DOHH2 (cell line): Measurements from ENCODE around the gene PTER.

Source experiments
- H3F3A ChIP-seq: fragments of 200-600 bp; sonication (generic), shearing (Covaris generic); 2 replicates; pipeline ENCODE4 v1.6.0; 2016; ENCODE audit warnings: antibody characterized with exemption, mild to moderate bottlenecking; ENCODE audit not compliant: control insufficient read depth, insufficient read depth
- H3K27ac ChIP-seq: fragments of 200-600 bp; sonication (generic); 2 replicates; pipeline ENCODE4 v1.5.1; 2014; ENCODE audit warnings: low read depth, mild to moderate bottlenecking, low read length, moderate library complexity
- H3K27me3 ChIP-seq: fragments of 200-600 bp; sonication (generic); 2 replicates; pipeline ENCODE4 v1.6.1; 2014; ENCODE audit warnings: mild to moderate bottlenecking, low read length, mixed read lengths; ENCODE audit not compliant: control insufficient read depth
- H3K36me3 ChIP-seq: fragments of 200-600 bp; sonication (generic); 2 replicates; pipeline ENCODE4 v1.6.1; 2014; ENCODE audit warnings: mild to moderate bottlenecking, low read length, moderate library complexity, mixed read lengths; ENCODE audit not compliant: control insufficient read depth
- H3K4me1 ChIP-seq: fragments of 200-600 bp; sonication (generic); 2 replicates; pipeline ENCODE4 v1.6.1; 2014; ENCODE audit warnings: mild to moderate bottlenecking, low read length, mixed read lengths; ENCODE audit not compliant: control insufficient read depth
- H3K4me2 ChIP-seq: fragments of 200-600 bp; sonication (generic); 2 replicates; pipeline ENCODE4 v1.6.0; 2014; ENCODE audit warnings: mild to moderate bottlenecking, low read length, moderate library complexity
- H3K4me3 ChIP-seq: fragments of 200-600 bp; sonication (generic); 2 replicates; pipeline ENCODE4 v1.5.1; 2014; ENCODE audit warnings: mild to moderate bottlenecking, low read length, mixed read lengths
- H3K79me2 ChIP-seq: fragments of 200-600 bp; sonication (generic); 2 replicates; pipeline ENCODE4 v1.6.1; 2014; ENCODE audit warnings: mild to moderate bottlenecking, low read length, mixed read lengths; ENCODE audit not compliant: control insufficient read depth
- H3K9me2 ChIP-seq: fragments of 200-600 bp; sonication (generic); replicated peaks from 2 replicates; pipeline ENCODE4 v1.6.1; 2014; ENCODE audit warnings: mild to moderate bottlenecking, low read length, mixed read lengths; ENCODE audit not compliant: control insufficient read depth
- H3K9me3 ChIP-seq: fragments of 200-600 bp; sonication (generic); 2 replicates; pipeline ENCODE4 v1.6.1; 2014; ENCODE audit warnings: antibody characterized with exemption, low read length, mixed read lengths; ENCODE audit not compliant: control insufficient read depth, insufficient read depth
- H4K20me1 ChIP-seq: fragments of 200-600 bp; sonication (generic); 2 replicates; pipeline ENCODE4 v1.6.0; 2014; ENCODE audit warnings: low read depth, mild to moderate bottlenecking, antibody characterized with exemption, low read length, moderate library complexity; ENCODE audit not compliant: control insufficient read depth, insufficient read depth
- EZH2phosphoT487 ChIP-seq: fragments of 200-600 bp; sonication (generic); IDR thresholded peaks from 2 replicates; pipeline ENCODE4 v1.6.1; 2017; ENCODE audit warnings: borderline replicate concordance, mild to moderate bottlenecking, antibody characterized with exemption, low read length, moderate library complexity, mixed read lengths
- TF ChIP-seq, protein P1 (sequence below): fragments of 200-600 bp; sonication (generic); IDR thresholded peaks from one replicate; pipeline ENCODE4 v1.5.1; 2014; ENCODE audit warnings: antibody characterized with exemption, mild to moderate bottlenecking, low read depth, low read length; ENCODE audit not compliant: poor library complexity, severe bottlenecking

PTER gene

DNA sequence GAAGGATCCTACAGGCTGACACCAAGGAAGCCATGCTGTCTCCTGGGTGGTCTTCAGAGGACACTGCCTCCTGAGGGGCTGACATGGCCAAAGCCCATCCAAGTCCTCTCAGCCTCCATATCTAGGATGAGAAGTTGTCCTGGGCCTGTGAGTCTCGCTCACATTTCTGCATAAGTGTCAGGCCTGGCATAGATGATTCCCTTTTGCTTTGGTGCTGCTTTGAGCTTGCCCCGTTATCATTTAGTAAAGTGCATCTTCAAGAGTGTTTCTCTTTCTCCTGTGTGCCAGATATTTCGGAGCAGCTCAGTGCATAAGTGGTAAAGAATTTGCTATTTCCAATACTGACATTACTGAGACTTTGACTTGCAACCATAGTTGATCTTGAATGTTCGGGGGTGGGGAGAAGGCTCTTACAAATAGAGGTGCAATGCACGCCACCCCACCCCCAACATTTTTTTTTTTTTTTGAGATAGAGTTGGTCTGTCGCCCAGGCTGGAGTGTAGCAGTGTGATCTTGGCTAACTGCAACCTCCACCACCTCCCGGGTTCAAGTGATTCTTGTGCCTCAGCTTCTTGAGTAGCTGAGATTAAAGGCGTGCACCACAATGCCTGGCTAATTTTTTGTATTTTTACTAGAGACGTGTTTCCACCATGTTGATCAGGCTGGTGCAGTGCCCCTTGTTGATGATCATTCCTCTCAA, 9.1 kb downstream of the PTER start:
- H3K9me3 ChIP-seq: no peaks in the 10 kb centered on the region
- 0 out of 2 replicates have a peak, but pooled peaks cover 2% of the 10 kb centered on the region for H4K20me1 ChIP-seq
- H3K79me2 ChIP-seq: peaks cover 95% of the 10 kb centered on the region
- no peak for TF ChIP-seq EZH2phosphoT487
- H3K4me2 ChIP-seq: no peak overlapping the region
- H3K4me1 ChIP-seq: peaks cover 8% of the 10 kb centered on the region
- no peaks in the 10 kb centered on the region for H3F3A ChIP-seq
- H3K27ac ChIP-seq: no peak overlapping the region
- no peaks in the 10 kb centered on the region for H3K27me3 ChIP-seq
- H3K4me3 ChIP-seq: no peak overlapping the region
- H3K36me3 ChIP-seq: peaks cover 50% of the 10 kb centered on the region
- no peaks in the 10 kb centered on the region for H3K9me2 ChIP-seq

DNA sequence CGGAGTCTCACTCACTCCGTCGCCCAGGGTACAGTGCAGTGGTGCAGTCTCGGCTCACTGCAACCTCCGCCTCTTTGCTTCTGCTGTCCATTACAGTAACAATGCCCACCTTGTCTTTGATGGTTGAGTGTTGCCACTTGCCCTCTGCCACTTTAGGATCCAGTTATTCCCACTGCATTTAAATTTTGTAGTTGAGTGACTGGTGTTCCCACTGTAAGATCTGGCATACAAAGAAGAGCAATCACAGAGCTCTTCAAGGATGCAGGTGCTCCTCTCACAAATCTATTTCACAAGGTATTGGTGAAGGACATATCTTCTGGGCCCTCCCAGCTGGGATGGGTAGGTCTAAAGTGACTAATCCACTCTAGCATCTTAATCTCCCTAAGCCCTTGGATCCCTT, 12.6 kb downstream of the PTER start:
- Histone ChIP-seq H3K27ac (no peak overlapping the region), H4K20me1 (no peaks in the 10 kb centered on the region), H3K4me1 (no peaks in the 10 kb centered on the region), H3K4me2 (no peak overlapping the region), H3K79me2 (peaks cover 60% of the 10 kb centered on the region), H3F3A (no peaks in the 10 kb centered on the region), H3K9me2 (no peaks in the 10 kb centered on the region), H3K36me3 (peaks cover 29% of the 10 kb centered on the region), H3K27me3 (no peaks in the 10 kb centered on the region), H3K4me3 (no peak overlapping the region), H3K9me3 (no peaks in the 10 kb centered on the region)
- TF ChIP-seq, protein P1, sequence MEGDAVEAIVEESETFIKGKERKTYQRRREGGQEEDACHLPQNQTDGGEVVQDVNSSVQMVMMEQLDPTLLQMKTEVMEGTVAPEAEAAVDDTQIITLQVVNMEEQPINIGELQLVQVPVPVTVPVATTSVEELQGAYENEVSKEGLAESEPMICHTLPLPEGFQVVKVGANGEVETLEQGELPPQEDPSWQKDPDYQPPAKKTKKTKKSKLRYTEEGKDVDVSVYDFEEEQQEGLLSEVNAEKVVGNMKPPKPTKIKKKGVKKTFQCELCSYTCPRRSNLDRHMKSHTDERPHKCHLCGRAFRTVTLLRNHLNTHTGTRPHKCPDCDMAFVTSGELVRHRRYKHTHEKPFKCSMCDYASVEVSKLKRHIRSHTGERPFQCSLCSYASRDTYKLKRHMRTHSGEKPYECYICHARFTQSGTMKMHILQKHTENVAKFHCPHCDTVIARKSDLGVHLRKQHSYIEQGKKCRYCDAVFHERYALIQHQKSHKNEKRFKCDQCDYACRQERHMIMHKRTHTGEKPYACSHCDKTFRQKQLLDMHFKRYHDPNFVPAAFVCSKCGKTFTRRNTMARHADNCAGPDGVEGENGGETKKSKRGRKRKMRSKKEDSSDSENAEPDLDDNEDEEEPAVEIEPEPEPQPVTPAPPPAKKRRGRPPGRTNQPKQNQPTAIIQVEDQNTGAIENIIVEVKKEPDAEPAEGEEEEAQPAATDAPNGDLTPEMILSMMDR: no peak
- TF ChIP-seq EZH2phosphoT487: no peak

DNA sequence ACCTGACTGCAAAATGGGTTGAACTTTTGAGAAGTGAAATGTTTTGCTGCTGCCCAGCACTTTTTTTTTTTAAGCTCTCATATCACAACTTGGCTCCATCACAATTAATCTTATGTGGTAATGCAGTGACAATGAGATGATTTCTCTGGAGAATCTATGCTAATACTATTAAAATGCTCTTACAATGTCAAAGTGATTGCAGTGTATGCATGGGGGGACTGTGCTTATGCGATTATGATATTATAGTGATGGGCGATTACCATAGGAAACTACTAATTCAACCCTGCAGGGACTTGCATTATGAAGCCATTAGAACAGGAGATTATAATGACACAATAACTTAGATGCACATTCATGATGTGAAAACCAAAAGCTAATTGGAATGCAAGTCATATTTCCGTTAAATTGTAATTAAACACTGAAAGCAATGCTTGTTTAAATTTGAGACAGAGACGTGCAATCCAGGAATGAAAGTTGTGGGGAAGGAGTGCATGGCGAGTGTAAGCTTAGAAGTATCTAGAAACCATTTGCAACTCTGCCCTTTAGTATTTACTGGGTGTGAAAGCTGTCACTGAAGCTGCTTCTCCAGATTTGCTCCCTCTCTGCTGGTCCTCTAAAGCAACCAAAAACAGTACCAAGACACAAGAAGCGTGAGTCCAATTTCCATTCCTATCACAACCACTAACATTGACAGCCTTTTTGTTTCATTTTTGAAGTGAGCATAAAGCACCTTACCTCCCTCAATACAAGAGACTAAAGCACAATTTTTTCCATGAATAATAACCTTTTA, 21.6 kb downstream of the PTER start:
- H3K9me3 ChIP-seq: no peaks in the 10 kb centered on the region
- no peak overlapping the region for H3K27ac ChIP-seq
- H3K79me2 ChIP-seq: peaks cover 21% of the 10 kb centered on the region
- no peaks in the 10 kb centered on the region for H3K9me2 ChIP-seq
- peaks cover 5% of the 10 kb centered on the region; the same call in 1 of the 2 replicates for H3K36me3 ChIP-seq
- H4K20me1 ChIP-seq: no peaks in the 10 kb centered on the region; the same call in 1 of the 2 replicates
- H3F3A ChIP-seq: no peaks in the 10 kb centered on the region
- H3K4me1 ChIP-seq: no peaks in the 10 kb centered on the region
- H3K4me2 ChIP-seq: no peak overlapping the region
- H3K4me3 ChIP-seq: no peak overlapping the region
- TF ChIP-seq, protein P1: no peak
- TF ChIP-seq EZH2phosphoT487: no peak
- no peaks in the 10 kb centered on the region for H3K27me3 ChIP-seq
